HG02571 (cell line): ENCODE data around the gene ERVFRD-1.
"Not testable (repeated sequence)": the region's sequence is repeated elsewhere in the genome, so short reads cannot be mapped to it uniquely, and the experiment has no call there.

Experiments
- ATAC-seq: cut with Tn5 transposase; IDR thresholded peaks from one replicate; pipeline ENCODE4 v1.9.1; 2021; ENCODE audit warnings: mild to moderate bottlenecking, moderate library complexity; ENCODE audit not compliant: unreplicated experiment

ERVFRD-1 gene

DNA sequence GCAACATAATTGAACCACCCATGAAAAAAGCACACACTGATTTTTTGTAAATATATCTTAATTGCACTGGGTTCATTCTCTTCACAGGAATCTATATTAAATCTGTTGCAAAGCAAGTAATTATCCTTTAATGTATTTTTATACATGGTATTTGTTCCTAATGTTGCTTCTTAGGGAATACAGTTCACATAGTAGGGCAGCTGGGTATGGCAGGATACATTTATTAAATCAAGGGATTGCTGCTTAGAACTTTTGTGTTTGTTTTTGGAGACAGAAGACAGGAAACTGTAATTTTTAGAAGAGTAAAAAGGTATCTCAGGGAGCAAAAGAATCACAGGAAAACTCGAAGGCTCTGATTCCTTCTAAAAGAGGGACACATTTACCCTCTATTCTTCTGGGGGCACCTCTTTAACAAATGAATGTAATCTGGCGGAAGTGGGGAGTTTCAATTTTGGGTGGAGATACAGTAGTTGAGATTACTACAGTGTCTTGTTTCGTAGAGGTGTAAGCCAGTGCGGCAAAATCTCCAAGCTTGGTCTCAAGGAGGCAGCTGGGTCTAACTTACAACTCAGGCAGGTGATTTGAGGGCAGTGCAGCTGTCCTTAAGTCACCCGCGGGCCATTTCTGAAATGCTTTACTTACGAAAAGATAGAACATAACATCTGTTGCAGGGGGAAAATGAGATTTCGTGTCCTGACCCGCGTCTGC, 18.7 kb downstream of the ERVFRD-1 start:
- peak; percentile 27 for ATAC-seq

DNA sequence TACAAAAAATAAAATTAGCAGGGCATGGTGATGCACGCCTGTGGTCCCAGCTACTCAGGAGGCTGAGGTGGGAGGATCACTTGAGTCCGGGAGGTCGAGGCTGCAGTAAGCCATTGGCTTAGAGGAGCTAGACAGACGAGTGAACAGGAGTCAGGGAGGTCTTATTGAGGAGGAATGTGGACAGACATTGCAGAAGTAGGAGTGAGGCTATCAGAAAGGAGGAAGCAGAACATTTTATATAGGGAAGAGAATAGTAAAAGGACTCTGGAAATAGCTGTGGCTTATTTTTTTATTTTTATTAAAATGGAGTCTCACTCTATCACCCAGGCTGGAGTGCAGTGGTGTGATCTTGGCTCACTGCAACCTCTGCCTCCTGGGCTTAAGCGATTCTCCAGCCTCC, 20.4 kb downstream of the ERVFRD-1 start:
- ATAC-seq = not testable (repeated sequence)

DNA sequence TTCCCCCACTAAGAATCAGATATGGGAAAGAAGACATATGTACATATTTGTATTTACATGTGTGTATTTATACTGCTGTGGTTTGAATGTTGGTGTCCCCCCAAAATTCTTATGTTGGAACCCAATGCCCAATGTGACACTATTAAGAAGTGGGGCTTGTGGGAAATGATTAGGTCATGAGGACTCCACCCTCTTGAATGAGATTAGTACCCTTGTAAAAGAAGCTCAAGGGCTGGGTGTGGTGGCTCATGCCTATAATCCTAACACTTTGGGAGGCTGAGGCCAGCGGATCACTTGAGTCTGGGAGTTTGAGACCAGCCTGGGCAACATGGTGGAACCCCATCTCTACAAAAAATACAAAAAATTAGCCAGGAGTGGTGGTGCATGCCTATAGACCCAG, 21.8 kb downstream of the ERVFRD-1 start:
- no peak for ATAC-seq

DNA sequence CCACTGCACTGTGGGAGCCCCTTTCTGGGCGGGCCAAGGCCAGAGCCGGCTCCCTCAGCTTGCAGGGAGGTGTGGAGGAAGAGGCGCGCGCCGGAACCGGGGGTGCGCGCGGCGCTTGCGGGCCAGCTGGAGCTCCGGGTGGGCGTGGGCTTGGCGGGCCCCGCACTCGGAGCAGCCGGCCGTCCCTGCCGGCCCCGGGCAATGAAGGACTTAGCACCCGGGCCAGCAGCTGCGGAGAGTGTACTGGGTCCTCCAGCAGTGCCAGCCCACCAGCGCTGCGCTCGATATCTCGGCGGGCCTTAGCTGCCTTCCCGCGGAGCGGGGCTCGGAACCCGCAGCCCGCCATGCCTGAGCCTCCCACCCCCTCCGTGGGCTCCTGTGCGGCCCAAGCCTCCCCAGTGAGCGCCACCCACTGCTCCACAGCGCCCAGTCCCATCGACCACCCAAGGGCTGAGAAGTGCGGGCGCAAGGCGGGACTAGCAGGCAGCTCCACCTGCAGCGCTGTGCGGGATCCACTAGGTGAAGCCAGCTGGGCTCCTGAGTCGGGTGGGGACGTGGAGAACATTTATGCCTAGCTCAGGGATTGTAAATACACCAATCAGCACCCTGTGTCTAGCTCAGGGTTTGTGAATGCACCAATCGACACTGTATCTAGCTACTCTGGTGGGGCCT, 24.2 kb downstream of the ERVFRD-1 start:
- not testable (repeated sequence) for ATAC-seq

DNA sequence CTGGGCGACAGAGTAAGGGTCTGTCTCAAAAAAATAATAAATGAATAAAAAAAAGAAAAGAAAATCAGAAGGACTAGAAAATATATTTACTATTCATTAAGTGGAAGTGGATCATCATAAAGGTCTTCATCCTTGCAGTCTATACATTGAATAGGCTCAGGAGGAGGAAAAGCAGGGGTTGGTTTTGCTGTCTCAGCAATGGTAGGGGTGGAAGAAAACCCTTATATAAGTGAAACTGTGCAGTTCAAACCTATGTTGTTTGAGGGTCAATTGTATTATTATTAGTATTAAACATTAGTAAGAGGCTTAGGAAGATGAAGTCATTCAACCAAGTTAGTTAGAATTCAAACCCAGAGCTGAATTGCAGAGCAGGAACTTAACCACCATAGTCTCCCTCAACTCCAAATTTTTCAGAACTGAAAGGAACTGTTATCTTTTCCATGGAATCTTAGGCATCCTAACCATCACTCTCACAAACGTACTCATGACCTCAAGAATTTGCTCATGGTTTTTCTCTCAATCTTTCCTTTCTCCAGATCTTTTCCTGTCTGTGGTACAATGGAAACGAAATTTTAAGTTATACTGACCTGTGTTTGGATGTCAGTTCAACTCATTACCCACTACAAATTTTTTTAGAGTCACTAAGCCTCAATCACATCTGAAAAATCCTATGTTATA, 25.6 kb downstream of the ERVFRD-1 start:
- no peak for ATAC-seq

DNA sequence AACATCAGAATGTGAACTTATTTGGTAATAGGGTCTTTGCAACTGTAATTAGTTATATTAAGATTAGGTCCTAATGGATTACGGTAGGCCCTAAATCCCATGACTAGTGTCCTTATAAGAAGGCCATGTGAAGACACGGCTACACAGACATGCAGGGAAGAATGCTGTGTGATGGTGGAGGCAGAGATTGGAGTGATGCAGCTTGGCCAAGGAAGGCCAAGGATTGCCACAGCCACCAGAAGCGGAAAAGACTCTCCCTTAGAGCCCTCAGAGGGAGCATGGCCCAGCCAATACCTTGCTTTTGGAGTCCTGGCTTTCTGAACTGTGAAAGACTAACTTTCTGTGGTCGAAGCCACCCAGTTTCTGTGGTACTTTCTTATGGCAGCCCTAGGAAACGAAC, 27.6 kb downstream of the ERVFRD-1 start:
- ATAC-seq = no peak

DNA sequence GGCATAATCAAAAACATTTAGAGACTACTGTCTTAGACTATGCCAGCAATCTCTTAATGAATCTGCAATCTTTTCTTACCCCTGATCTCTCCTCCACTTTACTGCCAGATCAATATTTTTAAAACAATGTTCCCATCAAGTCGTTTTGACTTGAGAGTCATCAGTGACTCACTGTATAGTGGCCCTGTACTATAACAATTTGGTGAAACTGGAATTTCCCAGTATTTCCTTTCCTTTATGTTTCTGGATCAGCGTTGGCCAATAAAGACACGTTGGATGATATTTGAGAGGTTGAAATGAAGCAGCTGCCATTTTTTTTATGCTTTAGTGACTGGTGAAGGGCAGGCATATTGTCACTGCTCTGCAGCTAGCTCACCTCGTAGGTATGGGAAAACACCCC, 28.0 kb downstream of the ERVFRD-1 start:
- no peak for ATAC-seq

DNA sequence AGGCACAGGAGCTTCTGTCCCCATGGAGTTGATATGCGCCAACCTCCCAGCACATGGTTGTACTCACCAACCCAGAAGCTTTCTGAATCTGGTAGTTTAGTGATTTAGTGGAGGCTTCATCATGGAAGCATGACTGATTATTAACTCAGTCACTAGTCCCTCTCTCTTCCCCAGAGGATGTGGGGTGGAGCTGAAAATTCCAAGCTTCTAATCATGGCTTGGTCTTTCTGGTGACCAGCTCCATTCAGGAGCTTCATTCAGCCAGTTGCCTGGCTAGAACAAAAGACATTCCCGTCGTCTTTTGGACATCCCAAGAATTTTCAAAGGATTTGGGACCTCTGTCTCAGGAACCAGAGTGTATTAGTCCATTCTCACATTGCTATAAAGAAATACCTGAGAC, 31.2 kb downstream of the ERVFRD-1 start:
- ATAC-seq = no peak

DNA sequence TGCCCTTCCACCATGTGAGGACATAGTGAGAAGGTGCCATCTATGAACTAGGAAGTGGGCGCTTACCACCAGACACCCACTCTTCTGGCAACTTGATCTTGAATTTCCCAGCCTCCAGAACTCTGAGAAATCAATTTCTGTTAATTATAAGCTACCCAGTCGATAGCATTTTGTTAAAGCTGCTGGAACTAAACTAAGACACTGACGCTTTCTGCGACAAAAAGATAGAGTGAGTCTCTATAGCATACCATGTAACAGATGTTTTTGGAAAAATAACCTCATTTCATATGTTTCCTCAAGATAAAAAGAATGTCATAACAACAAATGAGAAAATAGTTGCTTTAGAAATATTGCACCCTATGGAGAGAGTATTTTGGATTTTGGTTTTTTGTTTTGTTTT, 33.3 kb downstream of the ERVFRD-1 start:
- ATAC-seq = no peak

DNA sequence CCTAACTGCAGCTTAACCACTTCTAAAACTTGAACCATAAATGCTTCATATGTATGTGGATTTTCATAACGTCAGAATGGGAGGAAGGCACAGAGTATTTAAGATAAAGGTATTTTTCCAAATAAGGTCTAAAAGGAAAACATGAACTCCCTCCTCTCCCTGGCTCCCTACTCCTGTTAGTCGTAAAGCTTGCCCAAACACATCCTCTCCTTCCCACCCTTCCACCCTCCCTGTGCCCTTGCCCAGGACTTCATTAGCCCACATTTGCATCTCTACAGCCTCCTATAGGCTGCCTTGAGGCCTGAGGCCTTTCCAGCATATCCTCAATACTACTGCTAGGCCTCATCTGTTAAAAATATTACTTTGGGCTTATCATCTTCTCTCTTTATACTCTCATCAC, 35.0 kb downstream of the ERVFRD-1 start:
- no peak for ATAC-seq

DNA sequence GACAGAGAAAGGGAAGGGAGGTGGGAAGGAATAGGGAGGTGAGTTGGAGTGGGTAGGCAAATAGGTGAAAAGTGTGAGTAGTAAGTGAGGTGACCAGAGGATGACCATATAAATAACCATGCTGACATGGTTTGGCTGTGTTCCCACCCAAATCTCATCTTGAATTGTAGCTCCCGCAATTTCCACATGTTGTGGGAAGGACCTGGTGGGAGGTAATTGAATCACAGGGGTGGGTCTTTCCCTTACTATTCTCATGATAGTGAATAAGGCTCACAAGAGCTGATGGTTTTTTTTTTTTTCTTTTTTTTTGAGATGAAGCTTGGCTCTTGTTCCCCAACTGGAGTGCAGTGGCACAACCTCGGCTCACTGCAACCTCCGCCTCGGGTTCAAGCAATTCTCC, 39.4 kb downstream of the ERVFRD-1 start:
- no peak for ATAC-seq

DNA sequence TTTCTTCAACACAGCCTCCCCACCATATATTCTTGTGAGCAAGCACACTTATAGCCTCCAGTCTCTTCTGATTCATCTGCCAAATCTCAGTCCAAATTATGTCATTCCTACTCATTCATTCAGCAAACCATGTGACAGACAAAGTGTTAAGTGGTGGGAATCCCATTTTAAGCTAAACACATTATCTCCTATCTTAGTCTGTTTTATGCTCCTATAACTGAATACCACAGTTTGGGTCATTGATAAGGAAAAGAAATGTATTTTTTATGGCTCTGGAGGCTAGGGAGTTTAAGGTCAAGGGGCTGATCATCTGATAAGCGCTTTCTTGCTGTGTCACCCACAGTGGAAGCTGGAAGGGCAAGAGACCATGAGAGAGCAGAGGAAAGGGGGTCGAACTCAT, 41.8 kb downstream of the ERVFRD-1 start:
- no peak for ATAC-seq

DNA sequence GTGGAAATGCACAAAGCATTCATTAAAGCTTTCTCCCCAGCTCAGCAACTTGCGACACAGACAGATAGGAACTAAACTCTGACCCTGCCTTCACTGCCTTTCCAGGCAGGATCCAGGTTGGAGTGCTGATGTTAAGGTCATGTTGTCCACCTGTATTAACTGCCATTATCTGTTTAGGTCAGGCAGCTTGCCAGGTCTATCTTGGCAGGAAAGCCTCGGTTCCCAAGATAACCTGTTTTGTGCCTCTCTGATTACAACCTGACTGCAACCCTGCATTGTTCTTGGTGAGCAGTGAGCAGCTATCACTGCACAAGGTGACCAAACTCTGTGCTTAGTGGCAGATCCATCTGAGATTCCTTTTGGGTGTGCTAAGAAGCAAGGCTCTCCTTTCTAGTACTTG, 44.2 kb downstream of the ERVFRD-1 start:
- ATAC-seq = no peak

DNA sequence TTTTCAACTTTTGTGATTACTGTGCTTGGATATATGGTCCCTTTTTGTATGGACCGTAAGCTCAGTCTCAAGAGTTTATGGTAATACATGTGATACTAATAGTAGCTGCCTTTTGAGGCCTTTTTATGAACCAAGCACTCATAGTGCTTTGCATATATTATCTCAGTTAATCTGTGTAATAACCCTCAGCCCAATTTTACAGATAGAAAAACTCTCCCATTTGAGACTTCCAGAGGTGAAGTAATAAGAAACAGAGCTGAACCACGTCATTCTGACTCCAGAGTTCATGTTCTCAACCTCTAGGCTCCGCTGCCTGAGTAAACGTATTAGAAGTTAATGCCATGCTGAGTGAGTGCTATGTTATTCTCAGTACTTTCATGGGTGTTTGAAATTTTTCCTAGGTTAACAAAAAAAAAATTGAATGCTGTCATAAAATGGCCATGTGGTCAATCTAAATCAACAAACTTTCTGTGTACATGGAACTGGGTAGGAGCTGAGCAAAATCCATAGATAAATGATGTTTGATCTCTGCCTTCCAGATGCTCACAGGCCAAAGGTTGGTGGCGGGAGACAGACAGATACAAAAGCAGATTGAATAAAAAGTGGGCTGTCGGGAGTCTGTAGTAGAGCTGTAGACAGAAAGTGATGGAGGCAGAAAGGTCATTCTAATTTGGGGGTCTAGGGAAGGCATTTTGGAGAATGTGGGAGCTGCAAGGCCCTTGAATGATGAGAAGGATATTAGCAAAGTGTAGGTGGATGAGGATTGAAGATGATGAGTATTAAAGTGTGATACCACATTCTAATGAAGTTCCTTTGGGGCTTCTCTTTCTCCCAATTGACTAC, 44.8 kb downstream of the ERVFRD-1 start:
- no peak for ATAC-seq

DNA sequence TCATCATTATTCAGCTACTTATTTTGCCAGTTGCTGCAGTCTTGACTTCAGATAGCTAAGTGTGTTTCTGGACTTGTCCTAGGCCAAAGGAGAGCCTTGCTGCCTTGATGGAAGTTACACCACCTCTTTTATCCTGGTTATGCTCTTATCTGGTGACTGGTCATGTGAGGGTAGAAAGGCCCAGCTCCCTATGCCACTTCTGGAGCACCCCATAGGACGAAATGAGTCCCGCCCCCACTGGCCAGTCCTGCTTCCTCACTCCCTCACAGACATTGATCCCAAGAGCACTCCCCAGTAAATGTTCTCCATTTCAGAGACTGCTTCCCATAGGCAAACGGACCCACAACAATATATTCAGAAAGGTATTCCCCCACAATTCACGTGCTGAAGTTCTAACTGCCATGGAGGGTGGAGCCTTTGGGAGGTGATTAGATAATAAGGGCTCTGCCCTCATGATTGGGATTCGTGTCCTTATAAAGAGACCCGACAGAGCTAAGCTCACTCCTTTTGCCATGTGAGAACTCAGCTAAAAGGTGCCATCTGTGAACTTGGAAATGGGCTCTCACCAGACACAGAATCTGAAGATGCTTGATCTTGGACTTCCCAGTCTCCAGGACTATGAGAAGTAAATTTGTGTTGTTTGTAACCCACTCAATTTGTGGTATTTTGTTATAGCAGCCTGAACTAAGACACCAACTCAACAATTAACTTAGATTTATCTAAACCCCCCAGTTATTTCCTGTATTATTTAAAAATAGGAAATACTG, 45.9 kb downstream of the ERVFRD-1 start:
- ATAC-seq = no peak

DNA sequence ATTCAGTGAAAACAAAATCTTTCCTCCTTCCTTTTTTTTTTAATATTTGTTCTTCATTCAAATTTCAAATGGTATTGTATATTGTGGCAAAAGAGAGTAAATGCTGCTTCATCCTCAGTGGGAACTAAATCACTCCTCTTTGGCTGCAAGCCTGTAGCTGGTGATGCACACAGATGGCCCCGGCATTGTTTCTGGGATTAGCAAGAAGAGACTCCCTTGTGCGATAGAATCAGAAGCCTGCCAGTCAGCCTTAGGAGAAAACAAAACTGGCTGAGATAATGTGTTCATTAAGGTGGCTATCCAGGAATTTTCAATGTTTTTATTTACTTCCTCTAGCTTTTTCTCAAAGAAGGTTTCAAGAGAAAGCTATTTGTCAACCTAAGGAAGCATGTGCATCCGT, 46.7 kb downstream of the ERVFRD-1 start:
- ATAC-seq = no peak

DNA sequence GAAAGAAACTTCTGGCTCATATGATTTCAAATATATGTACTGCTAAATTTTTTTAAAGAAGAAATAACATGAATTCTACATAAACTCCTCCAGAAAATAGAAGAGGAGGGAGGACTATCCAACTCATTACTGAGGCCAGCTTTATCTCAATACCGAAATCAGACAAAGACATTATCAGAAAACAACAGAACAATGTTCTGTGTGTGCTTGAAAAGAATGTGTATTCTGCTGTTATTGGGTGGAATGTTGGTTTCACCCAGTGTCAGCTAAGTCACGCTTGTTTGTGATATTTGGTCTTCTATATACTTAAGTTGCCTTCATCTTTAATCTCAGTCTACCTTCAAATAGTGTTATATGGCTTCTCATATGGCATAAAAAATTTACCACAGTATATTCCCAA, 48.8 kb downstream of the ERVFRD-1 start:
- ATAC-seq = no peak

DNA sequence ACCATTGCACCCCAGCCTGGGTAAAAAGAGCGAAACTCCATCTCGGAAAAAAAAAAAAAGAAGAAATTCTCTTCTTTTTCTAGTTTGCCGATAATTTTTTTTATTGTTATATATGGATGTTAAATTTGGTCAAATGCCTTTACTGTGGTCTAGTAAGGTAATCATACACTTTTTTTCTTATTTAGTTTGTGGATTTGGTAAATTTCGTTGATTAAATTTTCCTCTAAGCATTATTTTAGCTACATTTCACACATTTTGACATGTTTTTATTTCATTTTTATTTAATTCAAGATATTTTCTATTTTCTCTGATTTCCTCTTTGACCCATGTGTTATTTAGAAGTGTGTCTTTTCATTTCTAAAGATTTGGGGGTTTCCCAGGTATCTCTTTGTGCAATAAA, 49.4 kb downstream of the ERVFRD-1 start:
- no peak for ATAC-seq

DNA sequence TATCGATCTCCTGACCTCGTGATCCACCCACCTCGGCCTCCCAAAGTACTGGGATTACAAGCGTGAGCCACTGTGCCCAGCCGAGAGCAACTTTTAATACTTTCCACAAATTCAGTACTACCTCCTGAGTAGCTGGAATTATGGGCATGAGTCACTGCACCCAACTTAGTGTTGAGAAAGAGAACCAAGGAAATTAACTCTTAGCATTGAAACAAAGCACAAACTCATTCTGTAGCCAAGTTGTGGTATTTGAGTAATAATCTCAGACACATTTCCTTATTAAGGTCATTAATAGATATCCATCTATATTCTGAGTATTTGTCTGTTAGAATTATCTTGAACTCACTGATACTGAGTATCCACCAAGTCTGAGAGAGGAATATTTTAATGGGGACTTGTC, 53.1 kb downstream of the ERVFRD-1 start:
- no peak for ATAC-seq

DNA sequence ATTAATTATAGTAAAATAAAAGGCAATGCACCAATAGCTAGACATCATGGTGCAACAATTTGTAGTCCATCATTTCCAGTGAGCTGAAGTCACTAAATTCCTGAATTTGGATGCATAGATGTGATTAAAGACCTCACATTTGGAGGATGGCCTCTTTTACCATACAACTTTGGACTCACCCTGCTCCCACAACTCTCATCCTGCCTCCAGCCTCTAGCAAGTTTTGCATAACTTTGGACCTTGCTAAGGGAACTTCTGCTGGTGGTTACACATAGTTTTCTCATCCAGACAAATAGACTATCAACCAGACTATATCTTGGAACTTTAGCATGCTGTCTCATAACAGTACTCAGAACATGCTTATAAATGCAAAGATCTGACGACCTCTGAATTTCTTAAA, 54.7 kb downstream of the ERVFRD-1 start:
- ATAC-seq = no peak
